ENCODE results near the gene CYP2J2.
"Not testable (repeated sequence)": the region's sequence is repeated elsewhere in the genome, so short reads cannot be mapped to it uniquely, and the experiment has no call there.

The CYP2J2 gene, protein sequence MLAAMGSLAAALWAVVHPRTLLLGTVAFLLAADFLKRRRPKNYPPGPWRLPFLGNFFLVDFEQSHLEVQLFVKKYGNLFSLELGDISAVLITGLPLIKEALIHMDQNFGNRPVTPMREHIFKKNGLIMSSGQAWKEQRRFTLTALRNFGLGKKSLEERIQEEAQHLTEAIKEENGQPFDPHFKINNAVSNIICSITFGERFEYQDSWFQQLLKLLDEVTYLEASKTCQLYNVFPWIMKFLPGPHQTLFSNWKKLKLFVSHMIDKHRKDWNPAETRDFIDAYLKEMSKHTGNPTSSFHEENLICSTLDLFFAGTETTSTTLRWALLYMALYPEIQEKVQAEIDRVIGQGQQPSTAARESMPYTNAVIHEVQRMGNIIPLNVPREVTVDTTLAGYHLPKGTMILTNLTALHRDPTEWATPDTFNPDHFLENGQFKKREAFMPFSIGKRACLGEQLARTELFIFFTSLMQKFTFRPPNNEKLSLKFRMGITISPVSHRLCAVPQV

DNA sequence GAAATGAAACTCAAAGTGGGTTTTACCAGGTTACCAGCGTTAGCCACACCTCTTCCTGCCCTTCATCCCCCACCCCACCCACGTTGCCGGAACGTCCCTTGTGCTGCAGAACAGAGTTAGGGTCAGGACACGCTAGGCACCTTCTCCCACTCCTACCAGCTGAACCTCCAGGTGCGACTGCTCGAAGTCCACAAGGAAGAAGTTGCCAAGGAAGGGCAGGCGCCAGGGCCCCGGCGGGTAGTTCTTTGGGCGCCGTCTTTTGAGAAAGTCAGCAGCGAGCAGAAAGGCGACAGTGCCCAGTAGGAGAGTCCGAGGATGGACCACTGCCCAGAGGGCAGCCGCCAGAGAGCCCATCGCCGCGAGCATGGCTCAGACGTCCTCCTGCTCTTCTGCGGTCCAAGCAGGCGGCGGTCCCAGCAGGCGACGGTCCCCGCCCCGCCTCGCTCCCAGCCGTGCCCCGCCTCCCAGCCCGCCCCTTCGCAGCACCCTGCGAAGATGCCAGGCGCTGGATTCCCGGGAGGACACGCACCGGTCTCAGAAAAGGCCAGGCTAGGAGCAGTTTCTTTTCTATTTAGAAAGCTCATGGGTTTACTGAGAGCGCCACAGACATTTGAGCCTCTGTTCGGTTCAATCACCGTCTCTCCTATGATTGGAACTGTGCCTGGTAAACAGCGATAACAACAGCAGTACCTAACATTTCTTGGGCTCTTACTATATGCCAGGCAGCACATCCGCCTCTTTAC lies at the start of gene CYP2J2:
CYP2J2 (minus strand) TSS at position 393 of the 743 bp plus-strand sequence; CDS start at position 366, 27 bp downstream.
- DNase-seq (ENCODE audit: insufficient read length, low spot score) = no peak
- peak; percentile 66 for FAIRE-seq

DNA sequence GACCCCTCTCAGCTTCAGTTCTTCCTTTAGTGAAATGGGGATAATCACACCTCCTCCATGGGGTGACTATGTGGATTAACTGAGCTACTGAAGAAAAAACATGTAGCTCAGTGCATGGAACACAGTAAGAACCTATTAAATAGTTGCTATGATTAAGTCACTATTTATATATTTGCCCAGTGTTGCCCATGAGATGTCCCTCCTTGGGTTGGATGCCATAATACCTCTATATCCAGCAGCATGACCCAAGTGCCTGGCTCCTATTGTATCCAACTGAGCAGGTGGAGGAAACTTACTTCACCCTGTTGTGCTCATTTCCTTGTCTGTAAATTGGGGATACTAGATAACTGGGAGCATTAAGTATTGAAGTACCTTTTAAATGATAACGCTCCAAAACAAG lies 47.1 kb upstream of the CYP2J2 start:
- DNase-seq (ENCODE audit: insufficient read length, low spot score) (no peak), FAIRE-seq (no peak)

DNA sequence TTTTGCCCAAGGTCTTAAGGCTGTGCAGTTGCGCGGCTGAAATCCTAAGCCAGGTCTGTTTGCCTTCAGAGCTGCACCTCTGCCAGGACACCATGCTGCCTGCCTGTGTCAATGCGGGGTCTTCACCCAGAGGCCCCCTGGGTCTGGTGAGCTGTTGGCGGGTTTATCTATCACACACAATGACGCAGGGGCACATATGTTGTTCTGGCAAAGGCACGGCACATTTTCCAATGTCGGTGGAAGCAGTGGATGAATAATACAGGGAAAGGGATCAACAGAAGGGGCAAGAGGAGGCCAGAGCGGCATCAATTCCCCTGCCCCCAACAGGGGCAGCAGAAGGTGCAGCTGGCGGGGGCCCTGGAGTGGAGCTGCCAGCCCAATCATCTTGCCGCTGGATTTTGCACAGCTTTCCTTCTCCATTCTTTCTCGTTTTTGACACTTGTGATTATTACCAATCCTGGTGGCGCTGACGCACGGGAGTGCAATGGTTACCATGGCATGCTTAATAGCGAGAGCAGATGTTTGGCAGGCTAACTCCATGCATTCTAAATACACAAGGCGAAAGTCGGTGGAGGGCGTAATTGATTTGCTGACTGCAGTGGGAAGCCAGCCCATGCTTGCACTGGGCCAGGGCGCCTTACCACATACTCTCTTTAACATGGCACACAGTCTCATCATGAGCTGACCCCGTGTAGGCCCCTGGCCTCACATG lies 45.8 kb upstream of the CYP2J2 start:
- DNase-seq (ENCODE audit: insufficient read length, low spot score) = no peak
- FAIRE-seq = no peak

DNA sequence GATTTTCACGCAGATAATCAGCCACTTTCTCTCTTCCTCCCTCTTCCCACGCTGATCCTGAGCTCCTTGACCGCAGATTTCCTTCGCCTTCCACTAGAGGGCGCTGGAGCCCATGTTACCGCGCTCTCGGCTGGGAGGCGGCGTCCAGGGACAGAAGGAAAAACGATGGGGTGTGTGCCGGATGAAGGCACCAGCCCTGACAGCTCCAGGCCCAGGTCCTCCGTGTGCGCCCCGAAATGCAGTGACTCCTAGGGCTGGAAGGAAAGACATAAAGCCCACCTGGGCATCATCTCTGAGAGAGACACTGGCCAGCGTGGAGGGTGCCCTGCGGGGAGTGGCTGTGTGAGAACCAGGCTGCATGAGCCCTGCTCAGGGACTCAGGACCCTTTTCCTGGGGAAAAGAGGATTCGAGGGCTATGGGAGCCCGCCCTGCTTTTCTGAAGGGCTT lies 44.9 kb upstream of the CYP2J2 start:
- peak; percentile 65 for DNase-seq (ENCODE audit: insufficient read length, low spot score)
- peak; percentile 84 for FAIRE-seq

DNA sequence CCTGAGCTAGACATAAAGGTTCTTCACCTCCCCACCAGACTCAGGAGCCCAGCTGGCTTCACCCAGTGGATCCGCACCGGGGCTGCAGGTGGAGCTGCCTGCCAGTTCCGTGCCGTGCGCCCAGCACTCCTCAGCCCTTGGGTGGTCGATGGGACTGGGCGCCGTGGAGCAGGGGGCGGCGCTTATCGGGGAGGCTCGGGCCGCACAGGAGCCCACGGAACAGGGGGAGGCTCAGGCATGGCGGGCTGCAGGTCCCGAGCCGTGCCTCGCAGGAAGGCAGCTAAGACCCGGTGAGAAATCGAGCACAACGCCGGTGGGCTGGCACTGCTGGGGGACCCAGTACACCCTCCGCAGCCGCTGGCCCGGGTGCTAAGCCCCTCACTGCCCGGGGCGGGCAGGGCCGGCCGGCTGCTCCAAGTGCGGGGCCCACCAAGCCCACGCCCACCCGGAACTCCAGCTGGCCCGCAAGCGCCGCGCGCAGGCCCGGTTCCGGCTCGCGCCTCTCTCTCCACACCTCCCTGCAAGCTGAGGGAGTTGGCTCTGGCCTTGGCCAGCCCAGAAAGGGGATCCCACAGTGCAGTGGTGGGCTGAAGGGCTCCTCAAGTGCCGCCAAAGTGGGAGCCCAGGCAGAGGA lies 43.1 kb upstream of the CYP2J2 start:
- not testable (repeated sequence) for DNase-seq (ENCODE audit: insufficient read length, low spot score); FAIRE-seq

DNA sequence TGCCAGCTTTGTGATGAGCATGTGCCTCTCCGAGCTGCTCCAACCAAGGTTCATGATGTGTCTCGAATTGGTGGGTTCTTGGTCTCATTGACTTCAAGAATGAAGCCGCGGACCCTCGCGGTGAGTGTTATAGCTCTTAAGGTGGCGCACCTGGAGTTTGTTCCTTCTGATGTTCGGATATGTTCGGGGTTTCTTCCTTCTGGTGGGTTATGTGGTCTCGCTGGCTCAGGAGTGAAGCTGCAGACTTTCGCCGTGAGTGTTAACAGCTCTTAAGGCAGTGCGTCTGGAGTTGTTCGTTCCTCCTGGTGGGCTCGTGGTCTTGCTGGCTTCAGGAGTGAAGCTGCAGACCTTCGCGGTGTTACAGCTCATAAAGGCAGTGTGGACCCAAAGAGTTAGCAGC lies 42.2 kb upstream of the CYP2J2 start:
- DNase-seq (ENCODE audit: insufficient read length, low spot score); FAIRE-seq: not testable (repeated sequence)

DNA sequence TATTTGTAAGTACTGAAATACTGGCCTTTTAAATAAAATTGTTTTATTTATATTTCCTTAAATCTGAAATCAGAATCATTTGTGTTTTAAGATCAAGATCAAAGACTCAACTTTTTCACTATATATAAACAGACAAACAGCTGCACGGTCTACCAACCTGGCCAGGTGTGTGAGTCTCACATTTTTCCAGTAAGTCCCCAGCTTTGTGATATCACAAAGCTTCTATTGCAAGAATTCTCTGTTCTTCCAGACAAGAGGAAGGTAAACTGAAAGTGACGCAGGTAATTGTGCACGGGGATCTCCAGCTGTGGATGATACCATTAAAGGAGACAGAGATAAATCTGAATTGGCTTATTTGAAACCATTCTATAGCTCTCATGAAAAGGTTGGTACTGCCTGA lies 41.2 kb upstream of the CYP2J2 start:
- DNase-seq (ENCODE audit: insufficient read length, low spot score) = no peak
- no peak for FAIRE-seq

DNA sequence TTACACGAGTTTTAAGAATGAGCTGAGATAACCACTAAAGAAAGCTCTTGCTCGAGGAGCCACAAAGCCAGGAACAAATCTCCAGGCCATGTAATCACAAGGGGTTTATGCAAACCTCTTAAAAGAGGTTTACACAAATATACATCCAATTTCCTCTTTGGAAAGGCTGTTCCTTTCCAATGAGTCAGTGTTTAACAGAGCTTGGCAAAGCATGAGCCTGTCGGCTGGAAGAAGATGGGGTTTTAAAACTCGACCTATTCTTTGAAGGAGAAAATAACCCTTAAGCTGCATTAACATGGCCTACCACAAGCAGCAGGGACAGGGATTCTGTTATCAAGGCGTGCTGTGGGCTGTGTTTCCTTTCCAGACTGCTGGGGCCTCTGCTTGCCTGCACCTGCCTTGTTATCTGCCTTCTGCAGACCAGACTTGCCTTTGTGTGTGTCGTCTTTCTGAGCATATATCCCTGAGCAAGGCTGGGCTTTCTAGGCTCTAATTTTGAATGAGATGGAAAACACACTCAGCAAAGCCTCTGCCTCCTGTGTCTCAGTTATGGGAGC lies 40.6 kb upstream of the CYP2J2 start:
- no peak for FAIRE-seq
- no peak for DNase-seq (ENCODE audit: insufficient read length, low spot score)

DNA sequence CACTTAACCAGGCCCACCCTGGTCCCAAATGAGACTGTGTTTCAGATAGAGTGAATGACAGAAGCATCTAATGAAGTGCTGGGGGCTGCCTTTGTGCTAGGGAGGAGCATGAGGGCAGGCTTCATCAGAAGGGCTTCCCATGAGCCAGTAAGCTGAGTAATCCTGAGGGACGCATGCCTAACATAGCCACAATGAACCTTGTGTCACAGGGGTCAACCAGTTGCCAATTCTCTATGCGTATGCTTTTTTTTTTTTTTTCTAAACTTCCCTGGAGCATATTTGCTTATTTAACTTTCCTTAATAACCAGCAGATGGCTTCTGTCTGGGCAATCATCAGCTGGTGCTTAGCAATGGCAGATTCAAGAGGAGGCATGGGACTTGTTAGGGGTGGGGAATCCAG lies 25.5 kb upstream of the CYP2J2 start:
- DNase-seq (ENCODE audit: insufficient read length, low spot score) (no peak), FAIRE-seq (no peak)

DNA sequence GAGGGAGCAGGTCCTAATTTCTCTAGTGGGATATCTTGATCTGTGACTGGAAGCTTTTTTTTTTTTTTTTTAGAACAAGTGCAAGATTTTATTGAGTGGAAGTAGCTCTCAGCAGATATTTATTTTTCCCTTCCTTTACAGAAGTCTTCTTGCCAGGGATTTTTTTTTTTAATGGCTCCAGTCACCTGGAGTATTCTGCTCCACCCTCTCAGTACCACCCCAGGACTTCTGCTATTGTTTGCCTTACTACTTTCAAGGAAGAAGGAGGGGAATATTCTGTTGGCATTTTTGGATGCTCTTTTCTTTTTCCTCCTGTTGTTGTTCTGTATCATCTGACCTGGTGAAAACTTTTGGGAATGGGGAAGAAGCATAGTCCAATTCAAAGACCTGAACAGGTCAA lies 23.1 kb upstream of the CYP2J2 start:
- FAIRE-seq = no peak
- no peak for DNase-seq (ENCODE audit: insufficient read length, low spot score)

DNA sequence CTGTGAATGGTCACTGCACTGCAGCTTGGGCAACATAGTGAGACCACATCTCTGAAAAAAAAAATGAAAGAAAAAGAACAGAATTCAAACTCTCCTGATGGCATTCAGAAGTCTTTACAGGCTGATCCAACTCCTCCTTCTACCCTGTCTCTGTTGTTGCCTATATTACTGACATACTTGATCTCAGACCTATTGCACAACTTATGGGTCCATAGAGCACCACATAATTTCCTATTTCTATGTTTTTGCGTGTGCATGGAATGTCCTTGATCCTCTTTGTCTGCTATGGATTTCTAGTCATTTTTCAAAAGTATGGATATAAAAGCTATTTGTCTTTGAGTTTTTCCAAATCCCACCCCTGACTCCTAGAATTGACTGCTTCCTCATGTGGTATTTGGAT lies 22.4 kb upstream of the CYP2J2 start:
- FAIRE-seq (no peak), DNase-seq (ENCODE audit: insufficient read length, low spot score) (no peak)

DNA sequence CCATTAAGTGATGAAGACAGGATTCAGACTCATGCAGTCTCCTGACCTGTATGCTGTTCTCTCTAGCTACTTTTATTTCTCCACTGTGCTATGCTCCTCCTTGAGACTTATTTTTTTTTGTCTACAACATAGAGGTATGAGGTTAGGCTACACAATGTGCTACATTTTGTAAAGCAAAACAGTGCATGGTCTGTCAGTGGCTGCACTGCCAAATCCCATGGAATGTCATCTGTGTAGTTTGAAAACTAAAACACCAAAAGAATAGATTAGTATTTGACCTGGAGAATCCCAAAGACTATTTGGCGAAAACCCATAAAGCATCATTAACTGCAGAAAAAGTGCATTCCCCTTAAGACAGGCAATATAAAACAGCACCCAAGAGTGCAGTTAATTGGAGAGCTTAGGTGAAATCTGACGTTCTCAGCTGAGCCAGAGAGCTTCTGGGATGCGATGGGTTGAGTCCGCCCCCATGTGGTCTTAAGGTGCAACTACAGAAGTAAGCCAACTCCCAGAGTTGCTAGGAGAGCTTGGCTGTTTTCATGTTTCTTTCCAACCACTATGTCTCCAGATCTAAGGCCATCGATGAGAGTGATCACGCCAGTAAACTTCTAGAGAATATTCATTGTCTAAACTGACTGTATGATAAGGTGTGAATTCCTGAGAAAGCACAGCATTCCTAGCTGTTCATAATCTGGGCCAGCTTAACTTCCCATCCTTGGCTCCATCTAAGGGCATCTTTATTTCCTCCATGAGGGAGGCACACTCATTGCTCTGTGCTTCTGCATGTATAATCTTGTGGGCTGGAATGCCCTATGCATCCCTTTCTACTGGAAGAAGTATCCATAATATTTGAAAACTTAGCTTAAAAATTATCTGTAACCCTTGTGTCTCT lies 20.7 kb upstream of the CYP2J2 start:
- peak; percentile 53 for DNase-seq (ENCODE audit: insufficient read length, low spot score)
- peak; percentile 97 for FAIRE-seq

DNA sequence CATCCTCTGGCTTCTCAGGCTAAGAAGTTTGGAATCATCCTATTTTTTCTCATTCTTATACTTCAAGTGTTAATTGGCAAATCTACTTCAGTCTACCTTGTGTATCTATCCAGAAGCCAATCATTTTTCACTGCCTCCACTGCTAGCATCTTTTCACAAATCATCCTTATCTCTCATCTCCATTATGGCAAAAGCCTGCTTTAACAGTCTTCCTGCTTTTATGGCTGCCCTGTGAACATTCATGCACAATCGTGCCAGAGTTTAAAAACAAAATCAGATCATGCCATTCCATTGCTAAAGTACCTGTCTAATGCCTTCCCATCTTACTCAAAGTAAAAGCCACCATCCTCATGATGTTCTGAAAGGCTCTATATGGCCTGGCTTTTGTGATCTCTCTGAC lies 19.2 kb upstream of the CYP2J2 start:
- DNase-seq (ENCODE audit: insufficient read length, low spot score) = no peak
- no peak for FAIRE-seq

DNA sequence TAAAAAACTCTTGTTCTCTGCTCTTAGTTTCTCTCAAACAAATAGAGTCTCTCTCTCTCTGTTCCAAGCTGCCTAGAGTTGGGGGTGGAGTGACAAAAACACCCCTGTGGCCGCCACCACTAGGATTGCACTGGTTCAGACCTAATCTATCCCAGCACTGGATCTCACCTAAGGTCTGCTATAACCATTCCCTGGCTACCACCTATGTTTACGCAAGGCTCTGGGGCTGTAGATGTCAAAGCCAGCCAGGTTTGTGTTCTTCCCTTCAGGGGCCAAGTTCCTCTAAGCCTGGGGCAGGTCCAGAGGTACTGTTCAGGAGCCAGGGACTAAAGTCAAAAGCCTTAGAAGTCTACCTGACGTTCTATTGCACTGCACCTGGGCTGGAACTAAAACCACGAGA lies 12.8 kb upstream of the CYP2J2 start:
- DNase-seq (ENCODE audit: insufficient read length, low spot score) = no peak
- no peak for FAIRE-seq

DNA sequence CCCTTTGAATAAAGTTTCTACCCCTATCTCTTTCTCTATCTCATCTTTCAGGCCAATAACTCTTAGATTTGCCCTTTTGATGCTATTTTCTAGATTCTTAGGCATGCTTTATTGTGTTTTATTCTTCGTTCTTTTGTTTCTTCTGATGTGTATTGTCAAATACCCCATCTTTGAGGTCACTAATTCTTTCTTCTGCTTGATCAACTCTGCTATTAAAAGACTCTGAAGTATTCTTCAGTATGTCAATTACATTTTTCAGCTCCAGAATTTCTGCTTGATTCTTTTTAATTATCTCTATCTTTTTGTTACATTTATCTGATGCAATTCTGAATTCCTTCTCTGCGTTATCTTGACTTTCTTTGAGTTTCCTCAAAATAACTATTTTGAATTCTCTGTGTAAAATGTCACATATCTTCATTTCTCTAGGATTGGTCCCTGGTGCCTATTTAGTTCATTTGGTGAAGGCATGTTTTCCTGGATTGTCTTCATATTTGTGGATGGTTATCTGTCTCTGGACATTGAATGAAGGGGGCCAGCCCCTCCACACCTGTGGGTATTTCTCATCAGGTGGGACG lies 11.2 kb upstream of the CYP2J2 start:
- FAIRE-seq (no peak), DNase-seq (ENCODE audit: insufficient read length, low spot score) (no peak)

DNA sequence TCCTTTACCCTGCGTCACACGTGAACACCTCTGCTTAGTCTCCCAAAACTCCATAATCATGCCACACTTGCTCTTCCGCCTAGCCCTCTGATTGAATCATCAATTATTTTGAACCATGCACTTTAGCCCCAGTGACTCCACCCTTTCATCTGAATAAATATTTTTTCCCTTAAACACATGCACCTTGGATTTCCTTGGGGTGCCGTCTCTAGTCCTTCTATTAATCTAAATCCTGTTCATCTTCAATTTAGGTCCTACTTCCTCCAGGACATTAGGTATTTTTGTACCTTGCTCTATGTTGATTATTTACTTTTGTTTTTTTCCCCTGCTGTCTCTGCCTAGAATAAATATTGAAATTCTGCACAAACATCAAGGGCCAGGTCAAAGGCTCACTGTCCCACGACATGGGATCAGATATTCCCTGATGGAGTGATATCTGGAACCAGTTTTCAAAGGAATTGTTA lies 9.8 kb upstream of the CYP2J2 start:
- FAIRE-seq (no peak), DNase-seq (ENCODE audit: insufficient read length, low spot score) (no peak)

DNA sequence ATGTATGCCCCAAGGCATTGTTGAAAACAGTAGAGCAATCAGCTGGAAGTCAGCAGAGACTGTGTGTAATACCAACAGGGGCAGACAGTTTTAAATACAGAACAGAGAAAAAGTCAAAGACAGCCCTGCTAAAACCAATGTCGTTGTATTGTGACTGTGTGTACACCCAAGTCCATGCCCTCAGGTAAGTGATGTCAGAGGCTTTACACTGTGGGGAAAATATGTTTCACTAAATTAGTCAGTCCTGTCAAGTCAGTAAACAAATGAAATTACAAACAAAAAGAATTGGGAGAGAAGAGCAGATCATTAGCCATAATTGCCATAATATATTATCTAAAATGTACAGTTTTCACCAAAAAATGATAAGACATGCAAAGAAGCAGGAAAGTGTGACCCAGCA lies 2.4 kb upstream of the CYP2J2 start:
- no peak for DNase-seq (ENCODE audit: insufficient read length, low spot score)
- no peak for FAIRE-seq

DNA sequence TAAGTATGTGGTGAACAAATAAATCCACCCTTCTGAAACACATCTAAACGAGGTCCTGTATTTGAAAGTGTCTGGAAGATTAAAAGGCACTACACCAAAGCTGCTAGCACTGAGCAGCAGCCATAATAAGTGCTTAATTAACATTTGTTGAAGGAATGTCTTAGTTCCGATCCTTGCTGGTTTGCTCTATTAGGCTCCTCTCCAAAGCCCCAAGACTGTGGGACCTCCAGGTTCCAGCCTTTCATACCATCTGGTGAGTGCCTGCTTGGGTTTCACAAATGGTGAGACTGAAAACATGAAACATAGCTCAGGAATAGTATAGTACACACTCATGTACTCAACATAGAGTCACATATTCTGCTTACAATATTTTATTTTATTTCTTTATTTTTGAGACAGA lies 640 bp upstream of the CYP2J2 start:
- no peak for FAIRE-seq
- DNase-seq (ENCODE audit: insufficient read length, low spot score) = no peak

DNA sequence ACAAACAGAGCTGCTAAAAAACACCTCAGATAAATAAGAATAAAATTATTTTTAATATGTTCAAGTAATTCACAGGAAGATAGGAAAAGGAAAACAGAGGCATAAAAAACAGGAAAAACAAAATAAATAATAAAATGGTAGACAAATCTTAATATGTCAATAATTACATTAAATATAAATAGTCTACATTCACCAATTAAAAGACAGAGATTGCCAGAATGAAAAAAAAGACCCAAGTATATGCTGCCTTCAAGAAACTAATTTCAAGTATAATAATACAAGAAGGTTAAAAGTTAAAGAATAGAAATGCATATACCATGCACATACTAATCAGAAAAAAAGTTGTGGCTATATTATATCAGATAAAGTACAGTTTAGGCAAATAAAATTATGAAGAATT lies 1.9 kb downstream of the CYP2J2 start:
- no peak for FAIRE-seq
- no peak for DNase-seq (ENCODE audit: insufficient read length, low spot score)
